GM21367 (cell line): Measurements from ENCODE around the gene KCNJ15.

Source experiments
- ATAC-seq: cut with Tn5 transposase; IDR thresholded peaks from one replicate; pipeline ENCODE4 v1.9.1; 2021; ENCODE audit not compliant: unreplicated experiment

KCNJ15 gene

GRCh38 chr21:38267991-38268863, 11.4 kb downstream of the KCNJ15 start:
- no peak for ATAC-seq

GRCh38 chr21:38268864-38269575, 12.2 kb downstream of the KCNJ15 start:
- ATAC-seq = no peak

GRCh38 chr21:38269576-38269936, 12.8 kb downstream of the KCNJ15 start:
- peak; percentile 68 for ATAC-seq

GRCh38 chr21:38272215-38272614, 15.4 kb downstream of the KCNJ15 start:
- ATAC-seq = no peak

GRCh38 chr21:38273745-38274542, 17.2 kb downstream of the KCNJ15 start:
- ATAC-seq = no peak

- no peak for ATAC-seq
These were observed 20.8 kb downstream of the KCNJ15 start for GRCh38 chr21:38277501-38278131.

- ATAC-seq = no peak
These were observed 23.7 kb downstream of the KCNJ15 start for GRCh38 chr21:38280454-38280853.

GRCh38 chr21:38280867-38281266, 24.1 kb downstream of the KCNJ15 start:
- no peak for ATAC-seq

- no peak for ATAC-seq
These were observed 26.1 kb downstream of the KCNJ15 start for GRCh38 chr21:38282921-38283320.

GRCh38 chr21:38284216-38284615, 27.4 kb downstream of the KCNJ15 start:
- no peak for ATAC-seq

GRCh38 chr21:38286739-38287471, 30.1 kb downstream of the KCNJ15 start:
- no peak for ATAC-seq

- no peak for ATAC-seq
These were observed 30.7 kb downstream of the KCNJ15 start for GRCh38 chr21:38287476-38287875.

GRCh38 chr21:38289705-38290485, 33.1 kb downstream of the KCNJ15 start:
- ATAC-seq = no peak

GRCh38 chr21:38290809-38291208, 34.0 kb downstream of the KCNJ15 start:
- no peak for ATAC-seq

- ATAC-seq = no peak
These were observed 35.1 kb downstream of the KCNJ15 start for GRCh38 chr21:38291874-38292273.

GRCh38 chr21:38293113-38293512, 36.3 kb downstream of the KCNJ15 start:
- ATAC-seq = no peak

- no peak for ATAC-seq
These were observed 37.0 kb downstream of the KCNJ15 start for GRCh38 chr21:38293765-38294164.

- no peak for ATAC-seq
These were observed 37.8 kb downstream of the KCNJ15 start for GRCh38 chr21:38294609-38295008.

- ATAC-seq = no peak
These were observed 39.4 kb downstream of the KCNJ15 start for GRCh38 chr21:38295997-38296764.
